ENCODE data around the gene IFNA7.
"Not testable (repeated sequence)": the region's sequence is repeated elsewhere in the genome, so short reads cannot be mapped to it uniquely, and the experiment has no call there.

The IFNA7 gene

GRCh38 chr9:21210311-21210710, 8.3 kb upstream of the IFNA7 start:
- FAIRE-seq, result no peak
- no peak for DNase-seq (ENCODE audit: insufficient read length)
- TF ChIP-seq TAF1 (IDR thresholded peaks at IDR 0.05; ENCODE audit: borderline replicate concordance, low read depth, low read length) (no peak), POLR2AphosphoS5 (IDR thresholded peaks at IDR 0.05; ENCODE audit: low read depth, low read length) (no peak), POLR2A (IDR thresholded peaks at IDR 0.05; ENCODE audit: low read depth, low read length) (no peak)

GRCh38 chr9:21207043-21207442, 5.0 kb upstream of the IFNA7 start, which contains the start of gene IFNA10:
Gene IFNA10, minus strand, starts transcription at chr9:21207143. Its CDS starts 46 bp downstream, at chr9:21207097.
- DNase-seq (ENCODE audit: insufficient read length); FAIRE-seq: not testable (repeated sequence)

- DNase-seq (ENCODE audit: insufficient read length) (no peak), FAIRE-seq (no peak)
- TF ChIP-seq TAF1 (IDR thresholded peaks at IDR 0.05; ENCODE audit: borderline replicate concordance, low read depth, low read length) (no peak), POLR2AphosphoS5 (IDR thresholded peaks at IDR 0.05; ENCODE audit: low read depth, low read length) (no peak), POLR2A (IDR thresholded peaks at IDR 0.05; ENCODE audit: low read depth, low read length) (no peak)
These were observed 3.2 kb upstream of the IFNA7 start for GRCh38 chr9:21205204-21205603.

- peak; percentile 70 for FAIRE-seq
- not testable (repeated sequence) for DNase-seq (ENCODE audit: insufficient read length)
These were observed 6.9 kb downstream of the IFNA7 start for GRCh38 chr9:21194867-21195776.

GRCh38 chr9:21187487-21187886, 14.5 kb downstream of the IFNA7 start, which contains the start of gene IFNA4:
Gene IFNA4, minus strand, starts transcription at chr9:21187587. Its CDS starts 56 bp downstream, at chr9:21187531.
- not testable (repeated sequence) for FAIRE-seq; DNase-seq (ENCODE audit: insufficient read length)

- DNase-seq (ENCODE audit: insufficient read length), result not testable (repeated sequence)
- FAIRE-seq, result peak; percentile 48
These were observed 18.9 kb downstream of the IFNA7 start for GRCh38 chr9:21182810-21183736.

GRCh38 chr9:21174671-21175070, 27.3 kb downstream of the IFNA7 start:
- DNase-seq (ENCODE audit: insufficient read length) (no peak), FAIRE-seq (no peak)
- TF ChIP-seq POLR2A (IDR thresholded peaks at IDR 0.05; ENCODE audit: low read depth, low read length) (no peak), TAF1 (IDR thresholded peaks at IDR 0.05; ENCODE audit: borderline replicate concordance, low read depth, low read length) (no peak)

GRCh38 chr9:21172156-21172555, 29.8 kb downstream of the IFNA7 start:
- TF ChIP-seq POLR2A (IDR thresholded peaks at IDR 0.05; ENCODE audit: low read depth, low read length) (no peak), POLR2AphosphoS5 (IDR thresholded peaks at IDR 0.05; ENCODE audit: low read depth, low read length) (no peak), TAF1 (IDR thresholded peaks at IDR 0.05; ENCODE audit: borderline replicate concordance, low read depth, low read length) (no peak)
- FAIRE-seq, result no peak
- DNase-seq (ENCODE audit: insufficient read length), result no peak

GRCh38 chr9:21171351-21171750, 30.7 kb downstream of the IFNA7 start:
- no peak for FAIRE-seq
- TF ChIP-seq POLR2AphosphoS5 (IDR thresholded peaks at IDR 0.05; ENCODE audit: low read depth, low read length), result no peak
- no peak for TF ChIP-seq POLR2A (IDR thresholded peaks at IDR 0.05; ENCODE audit: low read depth, low read length)
- no peak for TF ChIP-seq TAF1 (IDR thresholded peaks at IDR 0.05; ENCODE audit: borderline replicate concordance, low read depth, low read length)
- no peak for DNase-seq (ENCODE audit: insufficient read length)

GRCh38 chr9:21166560-21166959, 35.4 kb downstream of the IFNA7 start, which contains the start of gene IFNA21:
Gene IFNA21, minus strand, starts transcription at chr9:21166660. Its CDS starts 48 bp downstream, at chr9:21166612.
- not testable (repeated sequence) for DNase-seq (ENCODE audit: insufficient read length); FAIRE-seq

- TF ChIP-seq POLR2AphosphoS5 (IDR thresholded peaks at IDR 0.05; ENCODE audit: low read depth, low read length) (no peak), POLR2A (IDR thresholded peaks at IDR 0.05; ENCODE audit: low read depth, low read length) (no peak), TAF1 (IDR thresholded peaks at IDR 0.05; ENCODE audit: borderline replicate concordance, low read depth, low read length) (no peak)
- no peak for DNase-seq (ENCODE audit: insufficient read length)
- no peak for FAIRE-seq
These were observed 36.5 kb downstream of the IFNA7 start for GRCh38 chr9:21165516-21165915.

- TF ChIP-seq POLR2A (IDR thresholded peaks at IDR 0.05; ENCODE audit: low read depth, low read length) (no peak), POLR2AphosphoS5 (IDR thresholded peaks at IDR 0.05; ENCODE audit: low read depth, low read length) (no peak), TAF1 (IDR thresholded peaks at IDR 0.05; ENCODE audit: borderline replicate concordance, low read depth, low read length) (no peak)
- FAIRE-seq, result peak; percentile 88
- DNase-seq (ENCODE audit: insufficient read length), result no peak
These were observed 41.8 kb downstream of the IFNA7 start for GRCh38 chr9:21160178-21160577.

All from GM12892 (cell line).